ENCODE results near the gene FUS. TPM values are rescaled to one million over a fixed set of nuclear protein-coding genes. Genes with fewer than 3 reads are reported as not detected.

Gene FUS
- total RNA-seq, 4 donors from 2014 or later, result 53.7 to 92.5 (median 66.2) TPM

DNA sequence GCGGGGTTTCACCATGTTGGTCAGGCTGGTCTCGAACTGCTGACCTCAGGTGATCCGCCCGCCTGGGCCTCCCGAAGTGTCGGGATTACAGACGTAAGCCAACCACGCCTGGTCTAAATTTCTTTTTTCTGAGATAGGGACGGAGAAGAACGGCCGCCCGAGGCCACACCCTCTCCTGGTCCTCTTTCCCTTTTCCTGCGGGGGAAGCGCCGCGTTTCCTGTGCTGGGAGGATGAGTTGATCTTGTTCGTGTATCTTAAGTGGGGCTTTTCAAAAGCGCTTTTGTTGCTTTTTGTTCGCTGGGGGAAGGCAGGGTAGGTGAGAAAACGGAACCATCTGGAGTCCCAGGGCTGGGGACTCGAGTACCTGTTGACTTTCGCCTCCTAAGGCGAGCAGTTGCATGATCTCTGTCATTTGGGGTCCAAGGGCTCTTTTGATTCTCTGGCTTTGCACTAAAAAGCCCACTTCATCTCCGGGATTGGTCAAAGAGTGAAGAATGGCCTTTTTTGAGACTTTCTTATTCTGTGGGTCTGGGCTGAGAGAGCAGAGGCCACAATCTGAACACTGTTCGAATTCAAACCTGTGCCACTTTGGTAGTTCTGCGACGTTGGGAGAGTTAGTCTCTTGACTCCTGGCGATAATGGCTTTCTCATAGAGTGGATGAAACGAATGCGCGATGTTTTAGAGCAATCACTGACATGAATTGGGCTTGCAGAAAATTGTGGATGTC, 1.3 kb downstream of the FUS start:
- TF ChIP-seq, protein P1, sequence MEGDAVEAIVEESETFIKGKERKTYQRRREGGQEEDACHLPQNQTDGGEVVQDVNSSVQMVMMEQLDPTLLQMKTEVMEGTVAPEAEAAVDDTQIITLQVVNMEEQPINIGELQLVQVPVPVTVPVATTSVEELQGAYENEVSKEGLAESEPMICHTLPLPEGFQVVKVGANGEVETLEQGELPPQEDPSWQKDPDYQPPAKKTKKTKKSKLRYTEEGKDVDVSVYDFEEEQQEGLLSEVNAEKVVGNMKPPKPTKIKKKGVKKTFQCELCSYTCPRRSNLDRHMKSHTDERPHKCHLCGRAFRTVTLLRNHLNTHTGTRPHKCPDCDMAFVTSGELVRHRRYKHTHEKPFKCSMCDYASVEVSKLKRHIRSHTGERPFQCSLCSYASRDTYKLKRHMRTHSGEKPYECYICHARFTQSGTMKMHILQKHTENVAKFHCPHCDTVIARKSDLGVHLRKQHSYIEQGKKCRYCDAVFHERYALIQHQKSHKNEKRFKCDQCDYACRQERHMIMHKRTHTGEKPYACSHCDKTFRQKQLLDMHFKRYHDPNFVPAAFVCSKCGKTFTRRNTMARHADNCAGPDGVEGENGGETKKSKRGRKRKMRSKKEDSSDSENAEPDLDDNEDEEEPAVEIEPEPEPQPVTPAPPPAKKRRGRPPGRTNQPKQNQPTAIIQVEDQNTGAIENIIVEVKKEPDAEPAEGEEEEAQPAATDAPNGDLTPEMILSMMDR (IDR thresholded peaks at IDR 0.05; ENCODE audit: low read depth), result no peak

DNA sequence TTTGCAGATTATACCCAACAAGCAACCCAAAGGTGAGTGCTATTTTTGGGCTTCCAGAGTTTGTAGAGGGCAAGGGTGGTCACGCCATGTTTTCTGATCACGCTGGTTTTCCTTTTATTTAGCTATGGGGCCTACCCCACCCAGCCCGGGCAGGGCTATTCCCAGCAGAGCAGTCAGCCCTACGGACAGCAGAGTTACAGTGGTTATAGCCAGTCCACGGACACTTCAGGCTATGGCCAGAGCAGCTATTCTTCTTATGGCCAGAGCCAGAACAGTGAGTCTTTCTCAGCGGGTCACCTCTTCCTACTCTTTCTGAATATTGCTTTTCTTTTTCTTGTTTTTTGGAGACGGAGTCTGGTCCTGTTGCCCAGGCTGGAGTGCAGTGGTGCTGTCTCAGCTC, 2.5 kb downstream of the FUS start:
- TF ChIP-seq, protein P1 (IDR thresholded peaks at IDR 0.05; ENCODE audit: low read depth), result no peak

DNA sequence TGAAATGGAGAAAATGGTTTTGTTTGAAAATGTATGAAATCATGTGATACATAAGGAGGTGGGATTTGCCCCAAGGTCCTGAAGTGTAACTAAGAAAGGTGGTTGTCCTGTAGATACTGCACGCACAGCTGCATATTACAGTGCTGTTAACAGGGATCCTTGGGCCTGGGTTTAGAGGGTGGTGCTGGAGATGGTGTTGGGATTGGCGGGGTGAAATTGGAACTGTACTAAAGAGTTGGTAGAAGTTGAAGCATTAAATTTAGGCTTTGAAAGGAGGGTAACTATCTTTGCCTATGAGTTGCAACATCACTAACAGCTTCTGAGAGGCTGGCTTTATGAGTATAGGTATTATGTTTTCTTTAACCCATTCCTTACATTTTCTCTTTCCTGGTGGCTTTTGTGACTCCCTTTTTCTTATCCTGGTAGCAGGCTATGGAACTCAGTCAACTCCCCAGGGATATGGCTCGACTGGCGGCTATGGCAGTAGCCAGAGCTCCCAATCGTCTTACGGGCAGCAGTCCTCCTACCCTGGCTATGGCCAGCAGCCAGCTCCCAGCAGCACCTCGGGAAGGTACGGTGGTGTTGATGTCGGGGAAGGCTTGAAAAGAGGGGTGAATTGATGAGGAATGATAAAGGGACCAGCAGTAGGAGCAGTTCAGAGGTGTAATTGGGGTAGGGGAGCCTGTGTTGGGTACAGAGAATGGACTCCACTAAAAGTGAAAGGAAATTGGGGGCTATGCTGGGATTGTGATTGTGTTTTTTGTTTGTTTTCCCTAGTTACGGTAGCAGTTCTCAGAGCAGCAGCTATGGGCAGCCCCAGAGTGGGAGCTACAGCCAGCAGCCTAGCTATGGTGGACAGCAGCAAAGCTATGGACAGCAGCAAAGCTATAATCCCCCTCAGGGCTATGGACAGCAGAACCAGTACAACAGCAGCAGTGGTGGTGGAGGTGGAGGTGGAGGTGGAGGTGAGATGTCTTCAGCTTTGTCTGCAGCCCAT, 3.8 kb downstream of the FUS start:
- TF ChIP-seq, protein P1 (IDR thresholded peaks at IDR 0.05; ENCODE audit: low read depth), result no peak

DNA sequence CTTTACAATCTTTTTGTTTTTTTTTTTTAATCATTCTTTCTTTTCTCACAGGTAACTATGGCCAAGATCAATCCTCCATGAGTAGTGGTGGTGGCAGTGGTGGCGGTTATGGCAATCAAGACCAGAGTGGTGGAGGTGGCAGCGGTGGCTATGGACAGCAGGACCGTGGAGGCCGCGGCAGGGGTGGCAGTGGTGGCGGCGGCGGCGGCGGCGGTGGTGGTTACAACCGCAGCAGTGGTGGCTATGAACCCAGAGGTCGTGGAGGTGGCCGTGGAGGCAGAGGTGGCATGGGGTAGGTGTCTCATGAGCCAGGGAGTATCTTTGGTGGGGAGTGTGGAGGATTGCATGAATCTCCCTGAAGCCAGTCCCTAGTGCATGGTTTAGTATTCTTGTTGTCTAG, 4.9 kb downstream of the FUS start:
- TF ChIP-seq, protein P1 (IDR thresholded peaks at IDR 0.05; ENCODE audit: low read depth), result no peak

DNA sequence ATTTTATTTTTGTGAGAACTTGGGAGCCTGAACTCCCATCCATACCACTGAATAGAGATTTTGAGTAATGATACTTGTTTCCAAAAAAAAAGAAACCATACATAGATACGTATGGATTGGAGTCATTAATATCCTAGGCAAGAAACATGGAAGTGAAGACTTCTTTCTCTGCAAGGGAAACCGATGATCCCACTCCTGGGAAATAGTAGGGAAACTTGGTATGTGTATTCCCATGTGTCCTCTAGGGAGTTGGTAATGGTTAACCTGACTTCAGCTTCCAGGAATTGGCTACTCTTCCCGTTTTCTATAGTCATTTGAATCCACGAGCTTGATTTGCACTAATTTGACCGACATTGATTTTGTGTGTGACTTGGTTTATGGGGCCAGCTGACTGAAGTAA, 5.4 kb downstream of the FUS start:
- TF ChIP-seq, protein P1 (IDR thresholded peaks at IDR 0.05; ENCODE audit: low read depth), result no peak

DNA sequence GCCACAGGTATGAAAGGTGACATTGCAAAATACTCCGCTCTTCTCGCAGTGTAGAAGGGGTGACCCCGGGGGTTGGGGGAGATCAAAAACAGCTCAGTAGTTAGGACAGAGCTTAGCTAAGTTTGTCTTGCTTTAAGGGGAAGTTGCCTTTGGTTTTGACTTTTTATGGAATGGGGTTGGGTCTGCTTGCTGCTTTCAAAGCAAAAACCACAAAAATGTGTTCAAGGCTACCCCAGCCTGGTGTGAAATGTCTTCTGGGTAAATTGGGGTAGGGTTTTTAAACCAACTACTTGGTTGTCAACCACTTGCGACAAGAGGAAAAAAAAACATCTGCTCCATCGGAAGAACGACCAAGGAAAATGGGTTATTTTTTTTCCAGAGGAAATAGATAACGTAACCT, 6.2 kb downstream of the FUS start:
- TF ChIP-seq, protein P1 (IDR thresholded peaks at IDR 0.05; ENCODE audit: low read depth), result no peak
